ENCODE measurements around the gene TCEANC2.

DNA sequence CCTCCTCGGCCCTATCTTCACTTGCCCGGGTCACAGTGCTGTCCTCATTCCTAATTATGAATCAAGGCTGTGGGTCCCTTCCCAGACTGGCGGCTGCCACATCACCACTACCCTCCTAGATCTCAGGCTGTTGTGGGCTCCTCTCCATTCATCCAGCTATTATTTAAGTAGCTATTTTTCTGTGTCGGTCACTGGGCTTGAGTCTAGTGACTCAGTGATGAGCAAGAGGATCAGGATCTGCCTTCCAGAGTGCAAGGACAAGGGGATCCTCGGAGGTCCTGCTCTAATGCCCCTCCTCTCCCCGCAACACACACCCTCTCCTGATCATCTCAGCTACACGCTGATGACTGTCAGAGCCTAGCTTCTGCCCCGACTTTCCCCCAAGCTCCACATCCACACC, 65.3 kb downstream of the TCEANC2 start:
- TF ChIP-seq, protein P1, sequence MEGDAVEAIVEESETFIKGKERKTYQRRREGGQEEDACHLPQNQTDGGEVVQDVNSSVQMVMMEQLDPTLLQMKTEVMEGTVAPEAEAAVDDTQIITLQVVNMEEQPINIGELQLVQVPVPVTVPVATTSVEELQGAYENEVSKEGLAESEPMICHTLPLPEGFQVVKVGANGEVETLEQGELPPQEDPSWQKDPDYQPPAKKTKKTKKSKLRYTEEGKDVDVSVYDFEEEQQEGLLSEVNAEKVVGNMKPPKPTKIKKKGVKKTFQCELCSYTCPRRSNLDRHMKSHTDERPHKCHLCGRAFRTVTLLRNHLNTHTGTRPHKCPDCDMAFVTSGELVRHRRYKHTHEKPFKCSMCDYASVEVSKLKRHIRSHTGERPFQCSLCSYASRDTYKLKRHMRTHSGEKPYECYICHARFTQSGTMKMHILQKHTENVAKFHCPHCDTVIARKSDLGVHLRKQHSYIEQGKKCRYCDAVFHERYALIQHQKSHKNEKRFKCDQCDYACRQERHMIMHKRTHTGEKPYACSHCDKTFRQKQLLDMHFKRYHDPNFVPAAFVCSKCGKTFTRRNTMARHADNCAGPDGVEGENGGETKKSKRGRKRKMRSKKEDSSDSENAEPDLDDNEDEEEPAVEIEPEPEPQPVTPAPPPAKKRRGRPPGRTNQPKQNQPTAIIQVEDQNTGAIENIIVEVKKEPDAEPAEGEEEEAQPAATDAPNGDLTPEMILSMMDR (IDR thresholded peaks at IDR 0.05), result no peak
- no peak for TF ChIP-seq POLR2A (IDR thresholded peaks at IDR 0.05)
